Adipocyte (in vitro differentiated cells): ENCODE measurements around the gene FER.

Experiments used
- DNase-seq: peaks from one replicate; pipeline ENCODE4 v3.0.0-alpha.2; 2015; ENCODE audit warnings: low read depth
- H3K27me3 ChIP-seq: replicated peaks from 2 replicates; pipeline ENCODE4 v1.7.0; 2013; ENCODE audit warnings: mild to moderate bottlenecking, low read length, moderate library complexity; ENCODE audit not compliant: control insufficient read depth, insufficient read depth
- H3K36me3 ChIP-seq: 2 replicates; pipeline ENCODE4 v1.7.0; 2013; ENCODE audit warnings: low read length, mild to moderate bottlenecking, moderate library complexity; ENCODE audit not compliant: control insufficient read depth, insufficient read depth, severe bottlenecking
- H3K4me1 ChIP-seq: 2 replicates; pipeline ENCODE4 v1.7.0; 2013; ENCODE audit warnings: mild to moderate bottlenecking, low read length, moderate library complexity; ENCODE audit not compliant: control insufficient read depth, insufficient read depth
- H3K4me3 ChIP-seq: 2 replicates; pipeline ENCODE4 v1.7.0; 2013; ENCODE audit warnings: mild to moderate bottlenecking, low read length, moderate library complexity
- H3K9ac ChIP-seq: 2 replicates; pipeline ENCODE4 v1.7.0; 2013; ENCODE audit warnings: mild to moderate bottlenecking, low read length, moderate library complexity
- H3K9me3 ChIP-seq: 2 replicates; pipeline ENCODE4 v1.7.0; 2013; ENCODE audit warnings: mild to moderate bottlenecking, low read length, moderate library complexity; ENCODE audit not compliant: control insufficient read depth

The FER gene

DNA sequence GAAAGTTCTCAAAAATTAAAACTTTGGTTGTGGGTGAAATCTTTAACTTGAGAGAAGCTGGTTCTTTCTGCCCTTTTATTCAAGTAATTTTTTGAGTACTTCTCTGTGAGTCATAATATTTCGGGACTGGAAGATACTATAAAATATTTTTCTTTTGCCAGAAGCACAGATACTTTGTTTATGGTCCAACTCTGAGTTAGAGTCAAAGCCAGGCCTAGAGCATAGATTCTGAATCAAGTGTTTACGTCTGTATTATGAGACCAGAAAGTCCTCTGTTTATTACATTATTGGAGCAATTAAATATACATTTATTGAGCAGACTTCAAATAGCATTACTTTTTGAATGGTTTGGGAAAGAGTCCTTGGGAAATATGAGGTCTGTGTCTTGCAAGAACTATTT lies 187.9 kb downstream of the FER start:
- Histone ChIP-seq H3K4me3 (no peak overlapping the region), H3K27me3 (no peaks in the 10 kb centered on the region), H3K36me3 (no peaks in the 10 kb centered on the region), H3K9ac (no peak overlapping the region), H3K4me1 (peaks cover 23% of the 10 kb centered on the region), H3K9me3 (no peaks in the 10 kb centered on the region)
- no peak for DNase-seq

DNA sequence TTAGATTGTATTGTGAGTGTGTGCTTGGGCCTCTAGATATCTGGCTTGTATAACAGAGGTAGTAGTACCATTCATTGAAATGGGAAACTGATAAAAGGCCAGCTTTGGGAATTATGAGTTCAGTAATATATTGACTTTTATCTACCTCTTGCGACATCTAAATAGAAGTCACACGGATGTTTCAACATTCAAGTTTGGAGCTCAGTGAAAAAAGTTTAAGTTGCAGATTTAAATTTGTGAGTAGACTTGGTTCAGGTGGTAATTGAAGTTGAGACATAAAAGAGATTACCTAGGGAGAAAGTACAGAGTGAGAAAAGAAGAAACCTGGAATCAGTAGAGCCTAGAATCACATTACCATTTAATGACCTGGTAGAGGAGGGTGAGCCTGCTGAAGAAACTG lies 189.5 kb downstream of the FER start:
- Histone ChIP-seq H3K4me1 (peaks cover 23% of the 10 kb centered on the region), H3K9ac (no peak overlapping the region), H3K4me3 (no peak overlapping the region), H3K36me3 (no peaks in the 10 kb centered on the region), H3K9me3 (no peaks in the 10 kb centered on the region), H3K27me3 (no peaks in the 10 kb centered on the region)
- no peak for DNase-seq

DNA sequence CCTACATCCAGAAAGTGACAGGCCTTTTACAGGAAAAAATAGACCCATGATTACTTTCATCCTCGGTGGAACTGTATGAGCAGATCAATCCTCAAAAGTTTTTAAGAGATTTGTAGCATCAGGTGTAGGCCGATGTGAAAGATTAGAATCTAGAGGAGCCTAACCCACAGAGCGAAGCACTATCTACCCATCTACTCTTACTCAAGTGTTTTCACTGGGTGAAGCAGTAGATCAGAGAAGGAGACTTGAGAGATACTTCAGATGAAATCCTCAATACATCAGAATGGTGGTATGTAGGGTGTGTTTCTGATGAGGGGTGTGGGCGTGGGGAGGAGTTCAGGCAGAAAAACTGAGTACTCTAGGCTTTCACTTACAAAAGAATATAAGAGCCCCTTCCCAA lies 192.8 kb downstream of the FER start:
- Histone ChIP-seq H3K36me3 (no peaks in the 10 kb centered on the region), H3K4me1 (peaks cover 25% of the 10 kb centered on the region), H3K9ac (no peak overlapping the region), H3K9me3 (no peaks in the 10 kb centered on the region), H3K27me3 (no peaks in the 10 kb centered on the region), H3K4me3 (no peak overlapping the region)
- DNase-seq: no peak

DNA sequence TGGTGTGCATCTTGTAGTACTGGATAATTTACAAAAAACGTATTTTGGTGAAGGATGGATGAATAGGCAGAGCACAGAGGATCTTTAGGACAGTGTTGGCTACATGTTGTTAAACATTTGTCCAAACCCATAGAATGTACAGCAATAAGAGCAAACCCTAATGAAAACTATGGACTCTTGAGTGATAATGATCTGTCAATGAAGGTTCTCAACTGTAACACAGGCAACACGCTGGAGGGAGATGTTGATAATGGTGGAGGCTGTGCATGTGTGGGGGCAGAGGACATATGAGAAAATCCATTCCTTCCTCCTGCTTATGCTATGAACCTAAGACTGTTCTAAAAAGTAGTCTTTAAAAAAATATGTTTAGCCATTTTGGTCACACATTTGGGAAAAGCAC lies 194.0 kb downstream of the FER start:
- no peaks in the 10 kb centered on the region for H3K27me3 ChIP-seq
- H3K9ac ChIP-seq: no peak overlapping the region
- H3K4me1 ChIP-seq: peaks cover 15% of the 10 kb centered on the region
- no peaks in the 10 kb centered on the region for H3K36me3 ChIP-seq
- H3K9me3 ChIP-seq: no peaks in the 10 kb centered on the region
- no peak overlapping the region for H3K4me3 ChIP-seq
- no peak for DNase-seq

DNA sequence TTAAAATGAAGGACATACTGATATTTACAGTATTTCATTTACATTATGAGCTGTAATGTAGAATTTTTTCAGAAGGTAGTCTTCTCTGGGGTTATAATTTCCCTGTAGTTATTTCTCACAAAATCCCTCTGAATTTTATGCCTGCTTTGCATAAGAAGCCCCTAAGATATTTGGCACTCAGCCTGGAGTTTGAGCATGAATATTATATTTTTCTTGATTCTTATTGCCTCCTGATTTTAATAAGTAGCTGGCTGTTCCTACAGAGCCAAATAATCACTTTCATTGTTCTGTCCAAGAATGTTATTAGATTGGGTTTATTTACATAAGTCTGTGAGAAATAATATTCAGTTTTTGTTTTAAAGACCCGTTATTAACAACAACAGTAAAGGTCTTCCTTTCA lies 195.0 kb downstream of the FER start:
- H3K9ac ChIP-seq: no peak overlapping the region
- peaks cover 6% of the 10 kb centered on the region for H3K4me1 ChIP-seq
- peak overlapping the region; percentile 48 for H3K4me3 ChIP-seq
- H3K36me3 ChIP-seq: no peaks in the 10 kb centered on the region
- no peaks in the 10 kb centered on the region for H3K27me3 ChIP-seq
- no peak for DNase-seq
- H3K9me3 ChIP-seq: no peaks in the 10 kb centered on the region

DNA sequence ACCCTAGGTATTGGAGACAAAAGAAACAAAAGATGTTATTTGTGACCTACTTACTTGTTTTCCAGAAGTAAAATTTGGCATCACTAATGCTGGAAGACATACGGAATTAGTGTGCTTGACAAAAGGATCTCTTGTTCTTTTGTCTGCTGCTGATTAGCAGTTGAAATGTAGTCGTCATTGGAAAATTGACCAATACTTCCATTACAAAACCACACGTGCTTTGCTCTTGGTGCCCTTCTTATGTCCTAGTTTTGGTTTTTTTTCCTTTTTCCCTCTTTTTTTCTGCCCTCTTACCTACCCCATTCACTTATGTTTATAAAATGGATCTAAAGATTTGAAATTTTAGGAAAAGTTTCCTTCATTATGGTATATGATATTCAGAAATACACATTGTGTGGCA lies 197.4 kb downstream of the FER start:
- Histone ChIP-seq H3K27me3 (no peaks in the 10 kb centered on the region), H3K4me1 (peaks cover 6% of the 10 kb centered on the region), H3K4me3 (no peak overlapping the region), H3K36me3 (no peaks in the 10 kb centered on the region), H3K9me3 (no peaks in the 10 kb centered on the region), H3K9ac (no peak overlapping the region)
- no peak for DNase-seq

- Histone ChIP-seq H3K9me3 (no peaks in the 10 kb centered on the region), H3K9ac (no peak overlapping the region), H3K27me3 (no peaks in the 10 kb centered on the region), H3K4me3 (no peak overlapping the region), H3K36me3 (no peaks in the 10 kb centered on the region), H3K4me1 (peaks cover 6% of the 10 kb centered on the region)
- no peak for DNase-seq
Observed at GRCh38 chr5:108946008-108946407, 198.3 kb downstream of the FER start.

GRCh38 chr5:108947164-108947563 lies 199.5 kb downstream of the FER start:
- Histone ChIP-seq H3K27me3 (no peaks in the 10 kb centered on the region), H3K9ac (no peak overlapping the region), H3K36me3 (no peaks in the 10 kb centered on the region), H3K4me3 (no peak overlapping the region), H3K9me3 (no peaks in the 10 kb centered on the region), H3K4me1 (peaks cover 6% of the 10 kb centered on the region)
- no peak for DNase-seq

GRCh38 chr5:108950276-108950675 lies 202.6 kb downstream of the FER start:
- no peaks in the 10 kb centered on the region for H3K9me3 ChIP-seq
- no peak overlapping the region for H3K9ac ChIP-seq
- H3K4me1 ChIP-seq: no peaks in the 10 kb centered on the region
- no peaks in the 10 kb centered on the region for H3K36me3 ChIP-seq
- no peak overlapping the region for H3K4me3 ChIP-seq
- DNase-seq: no peak
- no peaks in the 10 kb centered on the region for H3K27me3 ChIP-seq

DNA sequence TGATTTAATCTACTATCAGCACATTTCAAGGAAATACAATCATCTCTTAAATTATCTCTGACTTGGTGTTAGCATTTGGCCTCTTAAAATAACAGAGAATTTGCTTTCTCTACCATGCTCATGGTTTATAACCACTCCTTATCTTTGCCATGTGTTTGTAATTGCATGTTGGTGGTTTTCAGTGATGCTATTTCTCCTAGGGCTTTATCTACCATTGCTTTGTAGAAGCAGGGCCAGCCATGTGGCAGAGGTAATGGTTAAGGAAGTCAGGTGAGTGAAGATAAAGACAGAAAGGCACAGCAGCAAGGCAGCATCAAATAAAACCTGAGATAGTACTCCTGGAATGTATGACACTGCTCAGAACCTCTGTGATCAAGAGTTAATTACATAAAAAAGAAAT lies 206.2 kb downstream of the FER start:
- no peaks in the 10 kb centered on the region for H3K36me3 ChIP-seq
- H3K9ac ChIP-seq: no peak overlapping the region
- H3K4me3 ChIP-seq: no peak overlapping the region
- no peak for DNase-seq
- H3K9me3 ChIP-seq: no peaks in the 10 kb centered on the region
- no peaks in the 10 kb centered on the region for H3K4me1 ChIP-seq
- H3K27me3 ChIP-seq: no peaks in the 10 kb centered on the region

- no peak overlapping the region for H3K4me3 ChIP-seq
- H3K9ac ChIP-seq: no peak overlapping the region
- peaks cover 3% of the 10 kb centered on the region for H3K36me3 ChIP-seq
- no peaks in the 10 kb centered on the region for H3K9me3 ChIP-seq
- no peaks in the 10 kb centered on the region for H3K27me3 ChIP-seq
- no peak for DNase-seq
- H3K4me1 ChIP-seq: no peaks in the 10 kb centered on the region
Observed at GRCh38 chr5:108957333-108957732, 209.6 kb downstream of the FER start.

DNA sequence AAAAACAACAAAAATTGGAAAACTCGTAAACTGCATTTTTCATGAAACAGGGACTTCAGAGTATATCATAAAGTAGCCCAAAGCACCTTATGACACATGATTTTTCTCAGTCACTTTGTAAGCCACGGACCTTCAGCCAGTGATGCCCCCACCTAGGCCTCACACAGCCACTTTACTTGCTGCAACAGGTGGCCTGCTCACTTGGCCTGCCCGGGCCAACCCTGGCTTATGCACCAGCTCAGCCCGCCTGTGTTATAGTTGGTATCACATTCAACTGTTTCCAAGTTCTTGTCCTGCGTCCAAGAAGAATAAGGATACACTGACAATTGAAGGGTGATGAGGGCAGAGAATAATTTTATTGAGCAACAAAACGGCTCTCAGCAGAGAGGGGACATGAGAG lies 219.2 kb downstream of the FER start:
- no peak for DNase-seq
- Histone ChIP-seq H3K9ac (no peak overlapping the region), H3K9me3 (no peaks in the 10 kb centered on the region), H3K4me3 (no peak overlapping the region), H3K27me3 (no peaks in the 10 kb centered on the region), H3K36me3 (no peaks in the 10 kb centered on the region), H3K4me1 (no peaks in the 10 kb centered on the region)
